KMS-11 (cell line): Measurements from ENCODE around the gene MRPS35.
A peak's percentile ranks its signal among the peaks of the same experiment; 100 is the strongest.

Experiments
- H2AFZ ChIP-seq: fragments of 200-600 bp; sonication (generic); 2 replicates; pipeline ENCODE4 v1.6.1; 2016; ENCODE audit warnings: antibody characterized with exemption, mixed run types, low read depth
- H3K27ac ChIP-seq: fragments of 200-600 bp; sonication (generic); 2 replicates; pipeline ENCODE4 v1.6.1; 2016; ENCODE audit warnings: mild to moderate bottlenecking, mixed run types
- H3K27me3 ChIP-seq: fragments of 200-600 bp; sonication (generic); 2 replicates; pipeline ENCODE4 v1.6.1; 2017; ENCODE audit warnings: mild to moderate bottlenecking, low read depth, mixed run types, moderate library complexity; ENCODE audit not compliant: insufficient read depth
- H3K36me3 ChIP-seq: fragments of 200-600 bp; sonication (generic); 2 replicates; pipeline ENCODE4 v1.6.1; 2017; ENCODE audit warnings: mild to moderate bottlenecking, mixed run types; ENCODE audit not compliant: insufficient read depth
- H3K4me1 ChIP-seq: fragments of 200-600 bp; sonication (generic); 2 replicates; pipeline ENCODE4 v1.6.1; 2016; ENCODE audit warnings: mild to moderate bottlenecking, low read depth, mixed run types; ENCODE audit not compliant: poor library complexity, severe bottlenecking
- H3K4me2 ChIP-seq: fragments of 200-600 bp; sonication (generic); 2 replicates; pipeline ENCODE4 v1.7.0; 2016; ENCODE audit warnings: mild to moderate bottlenecking, mixed run types
- H3K4me3 ChIP-seq: fragments of 200-600 bp; sonication (generic); IDR thresholded peaks from 2 replicates; pipeline ENCODE4 v1.6.1; 2017; ENCODE audit warnings: low read depth, low read length, mixed read lengths; ENCODE audit not compliant: insufficient read depth
- H3K79me2 ChIP-seq: fragments of 200-600 bp; sonication (generic); 2 replicates; pipeline ENCODE4 v1.6.1; 2016; ENCODE audit warnings: low read depth, mixed run types; ENCODE audit not compliant: insufficient read depth
- H3K9ac ChIP-seq: fragments of 200-600 bp; sonication (generic); 2 replicates; pipeline ENCODE4 v1.6.1; 2016; ENCODE audit warnings: mild to moderate bottlenecking, mixed run types
- H4K20me1 ChIP-seq: fragments of 200-600 bp; sonication (generic); 2 replicates; pipeline ENCODE4 v1.6.1; 2016; ENCODE audit warnings: mild to moderate bottlenecking, mixed run types; ENCODE audit not compliant: insufficient read depth
- TF ChIP-seq, protein P1 (sequence below): fragments of 200-600 bp; sonication (generic); conservative IDR thresholded peaks from 2 replicates; pipeline ENCODE4 v1.6.1; 2017; ENCODE audit warnings: low read depth, mild to moderate bottlenecking, antibody characterized with exemption, low read length, moderate library complexity, mixed read lengths

Gene MRPS35

DNA sequence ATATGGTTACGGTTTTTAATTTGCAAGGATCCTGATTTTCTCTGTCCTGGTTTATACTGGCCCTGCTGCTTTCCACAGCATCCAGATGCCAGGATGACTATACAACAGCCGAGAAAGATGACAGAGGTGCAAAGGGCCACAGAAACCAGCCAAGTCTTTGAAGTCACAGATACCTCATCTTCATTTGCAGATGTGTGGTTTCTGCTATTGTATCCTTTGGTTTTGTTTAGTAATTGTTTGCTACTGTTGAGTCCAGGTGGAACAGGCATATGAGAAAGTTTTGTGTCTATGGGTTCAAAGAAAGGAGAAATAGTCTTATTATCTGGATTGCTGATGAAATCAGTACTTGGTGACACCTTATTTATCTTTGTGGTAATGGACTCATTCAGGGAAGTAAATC, 52.1 kb downstream of the MRPS35 start:
- H4K20me1 ChIP-seq: 0 out of 2 replicates have a peak, but pooled peaks cover 3% of the 10 kb centered on the region
- TF ChIP-seq, protein P1, sequence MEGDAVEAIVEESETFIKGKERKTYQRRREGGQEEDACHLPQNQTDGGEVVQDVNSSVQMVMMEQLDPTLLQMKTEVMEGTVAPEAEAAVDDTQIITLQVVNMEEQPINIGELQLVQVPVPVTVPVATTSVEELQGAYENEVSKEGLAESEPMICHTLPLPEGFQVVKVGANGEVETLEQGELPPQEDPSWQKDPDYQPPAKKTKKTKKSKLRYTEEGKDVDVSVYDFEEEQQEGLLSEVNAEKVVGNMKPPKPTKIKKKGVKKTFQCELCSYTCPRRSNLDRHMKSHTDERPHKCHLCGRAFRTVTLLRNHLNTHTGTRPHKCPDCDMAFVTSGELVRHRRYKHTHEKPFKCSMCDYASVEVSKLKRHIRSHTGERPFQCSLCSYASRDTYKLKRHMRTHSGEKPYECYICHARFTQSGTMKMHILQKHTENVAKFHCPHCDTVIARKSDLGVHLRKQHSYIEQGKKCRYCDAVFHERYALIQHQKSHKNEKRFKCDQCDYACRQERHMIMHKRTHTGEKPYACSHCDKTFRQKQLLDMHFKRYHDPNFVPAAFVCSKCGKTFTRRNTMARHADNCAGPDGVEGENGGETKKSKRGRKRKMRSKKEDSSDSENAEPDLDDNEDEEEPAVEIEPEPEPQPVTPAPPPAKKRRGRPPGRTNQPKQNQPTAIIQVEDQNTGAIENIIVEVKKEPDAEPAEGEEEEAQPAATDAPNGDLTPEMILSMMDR: no peak
- no peak overlapping the region for H3K9ac ChIP-seq
- no peaks in the 10 kb centered on the region for H3K27me3 ChIP-seq
- peak overlapping the region; percentile 12; the same call in 1 of the 2 replicates for H3K27ac ChIP-seq
- H3K36me3 ChIP-seq: no peaks in the 10 kb centered on the region
- H3K4me3 ChIP-seq: no peak overlapping the region
- no peak overlapping the region for H2AFZ ChIP-seq
- H3K4me1 ChIP-seq: peaks cover 34% of the 10 kb centered on the region
- no peaks in the 10 kb centered on the region for H3K79me2 ChIP-seq
- H3K4me2 ChIP-seq: peak overlapping the region; percentile 75

DNA sequence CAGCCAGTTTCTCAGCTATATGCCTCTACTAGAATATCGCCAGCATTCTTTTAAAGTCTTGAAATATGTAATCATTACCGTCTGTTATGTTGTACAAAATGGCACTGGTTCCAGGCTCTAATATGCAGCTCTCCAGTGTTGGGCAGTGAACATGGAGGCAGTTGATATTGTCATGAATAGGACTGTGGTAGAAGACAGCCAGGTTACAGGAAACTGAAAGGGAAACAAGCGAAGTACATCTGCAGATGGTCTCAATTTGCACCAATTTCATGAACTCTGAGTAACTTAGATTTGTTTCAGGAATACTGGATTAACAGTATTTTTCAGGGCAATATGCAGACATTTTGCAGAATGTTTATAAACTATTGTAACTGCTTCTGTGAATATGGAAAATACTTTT, 56.0 kb downstream of the MRPS35 start:
- TF ChIP-seq, protein P1: no peak
- Histone ChIP-seq H4K20me1 (0 out of 2 replicates have a peak, but pooled peaks cover 3% of the 10 kb centered on the region), H3K27ac (no peak overlapping the region), H3K9ac (no peak overlapping the region), H3K4me3 (no peak overlapping the region), H2AFZ (no peak overlapping the region), H3K4me2 (no peak overlapping the region), H3K79me2 (no peaks in the 10 kb centered on the region), H3K27me3 (no peaks in the 10 kb centered on the region), H3K36me3 (no peaks in the 10 kb centered on the region), H3K4me1 (peaks cover 29% of the 10 kb centered on the region)

DNA sequence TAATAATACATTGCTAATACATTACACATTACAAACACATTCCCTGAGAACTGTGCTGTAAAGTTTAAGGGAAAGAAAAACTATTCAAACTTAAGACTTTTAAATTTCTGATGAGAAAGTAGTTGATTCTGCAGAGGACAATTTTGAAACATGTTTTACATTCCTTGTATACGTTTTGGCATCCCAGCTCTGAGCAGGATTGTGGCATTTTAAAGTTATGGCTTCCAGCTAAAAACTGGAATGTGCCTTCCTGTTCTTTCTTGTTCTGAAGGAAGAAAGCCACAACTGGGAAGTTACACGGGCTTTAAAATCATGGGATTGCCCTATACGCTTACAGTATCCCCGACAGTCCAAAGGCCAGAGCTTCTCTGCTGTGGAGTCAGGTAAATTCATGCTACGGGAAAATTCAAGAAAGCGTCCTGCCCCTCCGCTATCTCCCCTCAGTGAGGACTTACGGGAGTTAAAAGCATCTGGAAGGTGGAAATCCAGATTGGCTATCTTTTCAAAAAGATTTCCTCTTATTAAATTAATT, 58.6 kb downstream of the MRPS35 start:
- Histone ChIP-seq H3K79me2 (no peaks in the 10 kb centered on the region), H3K9ac (no peak overlapping the region), H3K4me2 (no peak overlapping the region), H3K4me1 (peaks cover 8% of the 10 kb centered on the region), H3K27me3 (no peaks in the 10 kb centered on the region), H2AFZ (no peak overlapping the region), H3K4me3 (no peak overlapping the region), H3K27ac (no peak overlapping the region), H3K36me3 (no peaks in the 10 kb centered on the region), H4K20me1 (no peaks in the 10 kb centered on the region)
- TF ChIP-seq, protein P1: no peak

DNA sequence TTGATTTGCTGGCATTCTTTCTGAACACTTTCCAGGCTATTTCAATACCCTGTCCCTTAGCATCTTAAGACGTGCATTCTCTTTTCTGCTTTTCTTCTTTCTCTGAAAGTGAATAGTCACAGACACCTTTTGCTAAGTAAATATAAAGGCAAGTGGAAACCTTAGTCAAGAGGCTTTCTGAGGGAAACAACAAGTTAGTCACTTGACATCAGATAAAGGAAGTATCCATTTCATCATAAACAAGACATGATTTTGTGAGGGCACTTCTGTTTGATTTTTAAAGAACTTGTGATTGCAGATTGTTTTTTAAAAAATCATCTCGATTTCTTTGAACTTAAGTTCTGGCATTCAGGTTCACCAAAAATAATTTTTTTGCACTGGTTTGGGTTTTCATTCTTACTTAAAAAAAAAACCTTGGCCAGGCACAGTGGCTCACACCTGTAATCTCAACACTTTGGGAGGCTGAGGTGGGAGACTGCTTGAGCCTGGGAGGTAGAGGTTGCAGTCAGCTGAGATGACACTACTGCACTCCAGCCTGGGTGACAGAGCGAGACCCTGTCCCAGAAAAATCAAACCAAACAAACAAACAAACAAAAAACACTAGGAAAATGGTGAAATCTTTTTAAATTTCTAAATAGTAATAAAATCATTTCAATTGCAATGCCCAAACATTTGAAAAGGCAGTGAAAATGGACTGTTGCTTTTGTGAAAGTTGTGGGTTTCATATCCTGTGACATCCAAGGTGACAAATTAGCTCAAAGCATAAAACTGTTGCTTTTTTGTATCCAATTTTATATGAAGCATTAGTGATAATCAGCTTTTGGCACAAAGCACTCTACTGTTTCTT, 61.1 kb downstream of the MRPS35 start:
- no peak overlapping the region for H3K4me2 ChIP-seq
- H4K20me1 ChIP-seq: no peaks in the 10 kb centered on the region
- no peak overlapping the region for H3K4me3 ChIP-seq
- H3K27ac ChIP-seq: no peak overlapping the region
- H2AFZ ChIP-seq: no peak overlapping the region
- H3K27me3 ChIP-seq: no peaks in the 10 kb centered on the region
- no peaks in the 10 kb centered on the region for H3K79me2 ChIP-seq
- no peaks in the 10 kb centered on the region for H3K36me3 ChIP-seq
- peaks cover 2% of the 10 kb centered on the region for H3K4me1 ChIP-seq
- H3K9ac ChIP-seq: no peak overlapping the region
- TF ChIP-seq, protein P1: no peak
